Amniotic epithelial cell (primary cell): ENCODE data around the gene SGPL1.
A peak's percentile ranks its signal among the peaks of the same experiment; 100 is the strongest.

Source experiments
- DNase-seq: peaks from one replicate; pipeline ENCODE4 v3.0.0-alpha.2; 2010; ENCODE audit warnings: low read depth

The SGPL1 gene

DNA sequence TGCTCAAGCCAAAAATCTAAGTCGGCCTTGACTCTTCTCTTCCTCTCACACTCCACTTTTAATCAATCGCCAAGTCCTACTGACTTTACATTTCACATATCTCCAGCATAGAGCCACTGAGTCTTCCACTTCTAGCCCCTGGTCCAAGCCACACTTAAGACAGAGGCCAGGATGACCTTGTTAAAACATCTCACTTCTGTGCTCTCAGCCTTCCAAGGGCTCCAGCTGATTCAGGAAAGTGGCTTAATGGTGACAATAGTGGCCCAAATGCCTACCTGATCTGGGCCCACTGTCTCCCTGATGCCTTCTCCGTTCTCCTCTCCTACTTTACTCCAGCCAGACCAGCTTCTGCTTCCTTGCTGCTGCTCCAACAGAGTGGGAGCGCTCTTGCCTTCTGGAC, 35.0 kb upstream of the SGPL1 start:
- DNase-seq, result no peak

DNA sequence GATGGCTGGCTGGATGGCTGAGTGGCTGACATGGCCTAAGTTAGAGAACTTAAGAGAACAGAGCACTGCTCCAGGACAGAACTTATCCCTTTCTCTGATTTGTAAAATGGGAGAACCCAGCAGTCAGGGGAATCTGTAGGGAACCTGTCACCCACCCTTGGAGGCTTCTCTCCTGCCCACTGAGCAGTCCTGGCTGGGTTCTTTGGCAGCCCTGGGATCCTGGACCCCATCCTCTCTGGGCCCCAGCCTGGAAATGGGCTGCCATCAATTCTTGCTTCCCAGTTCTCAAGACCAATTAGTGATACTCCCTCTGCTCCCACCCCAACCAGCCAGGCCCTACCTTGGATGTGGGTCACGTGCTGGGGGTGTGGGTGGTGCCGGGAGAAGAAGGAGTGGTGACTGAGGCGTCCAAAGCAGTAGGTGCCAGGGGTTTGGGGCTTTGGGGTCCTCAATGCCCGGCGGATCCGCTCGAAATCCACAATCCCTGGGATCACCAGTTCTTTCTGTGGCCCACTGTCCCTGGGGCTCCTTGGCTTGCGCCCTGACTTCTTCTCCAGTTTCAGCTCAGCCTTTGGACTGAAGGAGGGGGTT, 34.2 kb upstream of the SGPL1 start:
- DNase-seq, result no peak

DNA sequence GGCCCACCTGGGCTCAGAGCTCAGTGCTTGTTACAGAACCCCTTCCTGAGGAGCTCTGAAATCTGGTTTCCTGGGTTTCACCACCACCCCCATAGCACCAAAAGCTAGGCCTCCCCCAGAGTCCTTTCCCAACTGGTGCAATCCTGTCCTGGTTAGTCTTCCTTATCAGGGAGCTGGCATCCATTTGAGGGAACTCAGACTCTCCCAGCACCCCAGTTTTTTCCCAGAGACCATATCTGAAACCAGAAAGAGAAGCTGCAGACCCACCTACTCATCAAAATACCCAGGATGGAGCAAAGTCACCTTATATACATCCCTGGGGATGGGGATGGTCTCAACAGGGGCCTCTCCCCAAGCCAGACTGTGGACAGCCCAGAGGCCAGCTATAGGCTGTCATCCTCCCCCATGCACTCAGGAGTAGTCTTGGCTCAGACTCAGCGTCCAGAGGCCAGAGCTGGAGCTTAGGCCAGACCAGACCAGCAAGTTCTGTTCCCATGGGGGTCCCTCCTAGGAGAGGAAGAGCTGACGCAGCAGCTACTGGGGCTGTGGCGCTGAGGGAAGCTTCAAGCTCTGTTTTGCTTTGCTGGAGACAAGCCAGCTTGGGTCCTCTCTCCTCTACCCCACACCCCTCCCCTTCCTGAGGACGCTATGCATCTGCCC, 33.5 kb upstream of the SGPL1 start:
- DNase-seq, result peak; percentile 6

DNA sequence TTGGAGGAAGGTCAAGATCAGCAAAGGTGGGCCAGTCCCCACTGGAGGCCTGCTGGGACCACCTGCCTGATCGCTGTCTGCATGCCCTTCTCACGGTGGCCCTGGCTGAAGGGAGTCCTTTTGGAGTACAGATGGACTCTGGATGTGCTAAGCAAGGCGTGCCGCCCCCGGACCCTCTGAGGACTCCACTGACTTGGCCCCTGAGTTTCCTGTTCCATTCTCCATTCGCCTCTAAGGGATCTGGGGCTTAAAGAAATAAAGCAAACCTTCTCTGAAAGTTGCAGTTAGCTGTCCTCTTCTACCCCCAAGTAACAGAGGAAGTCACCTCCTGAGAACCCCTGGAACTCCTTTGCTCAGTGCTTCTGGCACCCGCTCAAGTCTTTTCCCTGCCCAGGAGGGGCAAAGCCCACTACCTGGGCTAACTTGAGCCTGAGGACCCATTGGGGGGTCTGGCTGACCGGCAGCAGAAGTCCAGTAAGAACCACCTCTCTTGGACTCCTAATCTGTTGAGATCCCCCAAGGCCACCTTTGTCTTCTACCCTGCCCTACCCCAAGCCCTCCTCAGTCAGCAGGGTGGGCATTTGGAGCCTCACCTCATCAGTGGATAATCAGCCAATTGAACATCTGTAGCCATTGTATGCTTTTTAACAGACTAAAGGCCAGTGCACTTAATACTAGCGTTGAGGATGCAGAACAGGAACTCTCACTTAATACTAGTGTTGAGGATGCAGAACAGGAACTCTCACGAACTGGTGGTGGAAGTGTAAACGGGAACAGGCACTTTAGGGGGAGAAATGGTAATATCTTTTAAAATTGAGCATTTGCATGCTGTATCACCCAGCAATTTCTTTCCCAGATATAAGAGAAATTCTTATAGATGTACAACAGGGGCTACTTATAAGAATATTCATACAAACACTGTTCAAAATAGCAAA, 32.7 kb upstream of the SGPL1 start:
- no peak for DNase-seq

DNA sequence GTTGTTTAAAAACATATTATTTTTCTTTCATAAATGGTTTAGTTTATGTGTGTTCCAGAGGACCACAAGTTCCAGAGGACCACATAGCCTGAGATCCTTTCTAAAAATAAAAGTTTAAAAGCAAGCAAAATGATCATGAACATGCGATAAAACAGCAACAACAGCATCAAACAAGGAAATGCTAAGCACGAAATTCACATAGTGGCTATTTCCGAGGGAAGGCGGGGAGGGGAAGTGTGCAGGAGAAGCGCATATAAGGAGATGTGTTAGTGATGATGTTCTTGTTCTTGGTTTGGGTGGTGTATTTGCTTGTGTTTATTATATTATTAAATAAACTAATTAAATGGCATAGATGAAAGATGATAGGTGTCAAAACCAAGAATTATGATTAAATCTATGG, 31.7 kb upstream of the SGPL1 start:
- DNase-seq, result no peak

DNA sequence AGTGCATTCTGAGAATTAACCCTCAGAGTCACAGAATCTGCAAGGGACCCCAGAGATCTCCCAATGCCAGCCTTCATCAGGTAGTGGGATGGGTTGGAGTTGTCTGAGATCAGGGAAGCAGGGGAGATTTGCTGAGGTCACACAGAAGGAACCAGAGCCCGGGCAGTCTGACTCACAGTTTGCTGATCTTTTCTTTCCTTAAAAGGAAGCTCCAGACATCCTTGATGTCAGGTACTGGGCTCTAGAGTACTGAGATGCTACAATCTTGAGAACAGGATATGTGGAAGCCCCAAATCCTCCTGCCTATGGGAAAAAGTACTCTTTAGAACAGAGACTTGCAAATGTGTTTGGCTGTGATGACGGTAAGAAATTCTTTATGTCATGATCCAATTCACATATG, 31.3 kb upstream of the SGPL1 start:
- peak; percentile 36 for DNase-seq

DNA sequence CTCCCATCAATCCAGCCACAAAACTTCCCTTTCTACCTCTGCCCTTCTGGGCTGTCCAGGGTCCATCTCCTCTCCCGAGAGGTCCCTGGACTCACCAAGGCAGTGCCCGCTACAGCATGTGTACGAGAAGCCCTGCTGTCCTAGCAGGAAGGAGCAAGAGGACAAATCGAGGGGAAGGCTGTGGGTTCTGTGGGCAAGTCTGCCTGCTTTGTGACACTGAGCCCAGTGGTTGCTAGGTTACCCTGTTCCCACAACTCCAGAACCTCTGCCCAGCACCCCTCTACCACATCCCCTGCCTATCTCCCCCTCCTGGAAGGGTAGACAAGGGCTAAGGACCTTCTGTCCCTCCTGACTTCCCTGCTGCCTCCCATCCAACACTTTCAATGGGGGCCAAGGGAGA, 30.6 kb upstream of the SGPL1 start, which contains the start of gene TBATA:
Gene TBATA (minus strand): TSS at position 188 of the 400 bp plus-strand sequence. CDS start 1,998 bp downstream, outside the sequence.
- DNase-seq, result no peak

DNA sequence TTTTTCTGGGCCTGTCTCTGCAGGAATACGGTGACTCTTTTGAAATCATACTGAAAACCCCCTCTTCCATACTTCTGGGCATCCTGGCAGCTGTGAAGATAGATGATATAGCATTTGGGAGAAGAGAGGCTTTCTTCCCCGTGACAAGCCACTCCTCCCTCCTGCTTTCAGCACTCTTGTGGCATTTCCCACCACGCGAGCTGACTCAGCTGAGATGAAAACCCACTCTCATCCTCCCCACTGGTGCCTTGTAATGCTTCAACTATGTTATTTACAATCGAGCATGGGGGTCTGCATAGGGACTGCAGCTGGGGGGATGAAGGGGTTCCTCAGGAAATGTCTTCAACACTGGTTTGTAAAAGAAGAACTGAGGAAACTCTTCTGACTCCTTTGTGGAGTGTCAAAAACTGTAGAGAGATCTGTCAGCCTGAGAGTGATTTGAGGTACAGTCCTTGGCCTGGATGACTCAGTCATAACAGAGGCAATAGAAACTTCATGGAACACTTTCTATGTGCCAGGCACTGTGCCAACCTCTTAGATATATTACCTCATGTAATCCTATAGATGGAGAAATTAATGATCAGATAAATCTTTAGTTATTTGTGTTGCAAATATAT, 28.8 kb upstream of the SGPL1 start:
- DNase-seq, result peak; percentile 78

DNA sequence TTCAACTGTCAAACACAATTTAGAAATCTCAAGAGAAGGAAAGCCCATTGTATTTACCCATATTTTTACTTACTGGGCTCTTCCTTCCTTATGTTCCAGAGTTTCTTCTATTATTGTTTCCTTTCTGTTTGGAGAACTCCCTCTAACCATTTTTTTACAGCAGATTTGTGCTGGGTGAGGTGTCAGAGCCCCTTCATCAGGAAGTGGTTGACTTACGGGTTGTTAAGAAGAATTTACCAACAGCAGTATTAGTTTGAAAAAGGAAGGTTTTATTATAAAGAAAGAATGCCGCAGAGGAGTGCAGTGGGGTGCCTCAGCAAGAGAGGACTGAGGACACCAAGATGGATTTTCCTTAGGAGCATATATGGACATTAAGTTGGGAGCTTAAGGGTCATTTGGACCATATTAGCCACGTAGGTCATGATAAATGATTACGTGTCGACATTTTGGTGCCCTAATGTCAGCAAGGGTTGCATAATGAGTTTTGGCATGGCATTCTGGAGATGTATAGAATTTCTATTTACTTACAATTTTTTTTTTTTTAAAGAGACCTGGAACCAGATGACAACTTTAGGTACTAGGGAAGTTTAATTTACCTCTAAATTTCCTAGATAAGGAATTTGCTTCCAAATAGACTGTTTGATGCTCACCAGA, 24.2 kb upstream of the SGPL1 start:
- DNase-seq, result no peak

DNA sequence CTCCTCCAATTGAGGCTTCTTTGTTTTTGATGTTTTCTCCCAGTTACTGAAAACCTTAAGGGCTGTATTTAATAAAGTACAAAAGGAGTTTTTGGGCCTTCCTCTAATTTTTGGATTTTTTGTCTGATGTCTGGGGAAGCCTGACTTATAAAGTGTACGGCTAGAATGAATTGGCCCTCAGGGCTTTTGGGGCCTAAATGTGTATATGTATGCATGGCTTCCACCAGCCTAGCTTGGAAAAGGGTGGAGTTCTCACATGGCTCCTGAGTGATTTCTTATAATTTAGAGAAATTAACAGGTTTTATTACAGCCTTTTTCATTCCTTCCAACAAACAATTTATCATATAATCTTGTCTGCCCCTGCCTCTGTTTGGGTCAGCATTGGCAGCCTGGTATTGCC, 20.1 kb upstream of the SGPL1 start:
- DNase-seq, result no peak

DNA sequence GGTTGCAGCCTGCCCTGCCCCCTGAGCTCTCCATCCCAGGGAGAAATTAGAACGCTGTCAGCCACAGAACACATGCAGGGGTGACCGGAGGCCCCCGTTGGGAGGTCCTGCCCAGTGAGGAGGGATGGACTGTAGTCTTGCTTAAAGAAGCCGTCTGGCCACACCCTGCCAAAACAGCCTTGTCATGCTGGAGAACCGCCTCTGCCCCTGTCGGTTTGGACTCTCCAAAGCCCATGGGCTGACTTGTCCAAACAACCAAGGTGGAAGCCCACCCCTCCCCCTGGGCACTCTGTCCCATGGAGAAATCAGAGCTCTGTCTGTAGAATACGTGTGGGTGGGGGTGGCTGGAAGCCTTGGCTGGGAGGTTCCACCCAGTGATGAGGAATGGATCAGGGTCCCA, 17.9 kb upstream of the SGPL1 start:
- no peak for DNase-seq

DNA sequence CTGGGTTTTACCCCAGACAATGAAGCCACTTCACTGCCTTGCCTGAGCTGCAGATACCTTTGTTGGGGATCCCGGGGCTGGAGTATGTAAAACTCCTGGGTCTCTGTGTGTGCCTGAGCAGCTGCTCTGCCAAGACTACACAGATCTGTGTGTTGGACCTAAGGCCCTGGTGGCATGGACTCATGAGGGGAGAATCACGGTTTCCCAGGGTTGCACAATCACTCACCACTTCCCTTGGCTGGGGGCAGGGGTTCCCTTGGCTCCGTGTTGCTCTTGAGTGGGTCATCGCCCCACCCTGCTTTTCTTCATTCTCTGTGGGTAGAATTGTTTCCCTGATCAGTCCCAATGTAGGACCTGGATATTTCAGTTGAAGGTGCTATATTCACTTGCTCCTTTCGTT, 16.6 kb upstream of the SGPL1 start:
- peak; percentile 34 for DNase-seq

DNA sequence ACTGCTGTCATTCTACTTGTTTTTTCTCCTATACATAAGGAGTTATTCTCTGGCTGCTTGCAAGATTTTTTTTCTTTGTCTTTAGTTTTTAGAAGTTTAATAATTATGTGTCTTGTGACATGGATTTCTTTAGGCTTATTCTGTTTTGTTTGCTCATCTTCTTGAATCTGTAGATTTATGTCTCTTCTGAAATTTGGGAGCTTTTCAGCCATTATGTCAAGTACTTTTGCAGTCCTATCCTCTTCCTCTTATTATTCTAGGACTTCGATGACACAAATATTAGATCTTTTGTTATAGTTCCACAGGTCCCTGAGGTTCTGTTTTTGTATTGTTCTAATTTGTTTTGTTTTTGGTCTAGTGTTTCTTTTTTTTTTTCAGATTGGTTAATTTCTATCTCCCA, 13.9 kb upstream of the SGPL1 start:
- no peak for DNase-seq

DNA sequence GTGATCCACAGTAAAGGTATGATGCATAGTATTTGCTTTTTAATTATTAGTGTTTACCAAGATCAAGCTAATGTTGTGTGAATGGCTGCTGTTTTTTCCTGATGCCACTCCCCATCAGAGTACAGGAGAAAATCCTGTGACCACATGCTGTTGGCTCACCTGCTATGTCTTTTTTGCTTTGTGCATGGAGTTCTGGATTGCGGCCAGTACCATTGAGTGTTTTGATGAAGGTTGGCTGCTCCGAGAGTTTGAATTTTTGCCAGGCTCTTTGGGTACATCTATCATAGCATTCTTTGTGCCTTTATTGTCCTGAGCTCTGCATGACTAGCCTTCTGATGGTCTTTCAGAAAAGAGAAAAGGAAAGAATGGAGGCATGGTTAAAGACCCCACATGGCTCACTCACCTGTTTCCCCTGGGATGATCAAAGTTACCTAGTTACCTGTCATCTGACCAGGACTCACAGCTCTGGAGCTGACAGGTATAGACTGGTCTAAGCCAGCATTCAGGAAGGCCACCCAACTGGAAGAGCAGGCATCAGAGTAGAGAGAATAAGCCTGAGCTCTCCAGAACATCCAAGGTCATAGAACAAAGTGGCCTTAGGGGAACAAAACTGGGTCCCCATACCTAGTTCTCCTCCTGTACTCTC, 11.8 kb upstream of the SGPL1 start:
- DNase-seq, result no peak

DNA sequence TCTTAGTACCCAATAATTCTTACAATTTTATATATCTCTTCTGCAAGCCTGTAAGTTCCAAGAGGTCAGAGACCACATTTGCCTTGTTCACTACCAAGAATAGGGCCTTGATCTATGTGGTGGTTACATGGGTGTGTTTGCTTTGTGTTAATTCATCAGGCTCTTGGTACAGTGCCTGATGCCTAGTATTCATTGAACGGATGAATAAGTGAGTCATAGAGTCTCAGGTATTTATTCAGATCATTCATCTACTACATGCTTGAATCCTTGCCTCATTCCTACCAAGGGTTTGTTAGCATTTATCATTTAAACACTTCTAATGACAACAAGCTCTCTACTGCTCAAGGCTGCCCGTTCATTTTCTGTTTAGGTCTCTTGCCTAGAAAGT, 11.3 kb upstream of the SGPL1 start:
- DNase-seq, result peak; percentile 47

DNA sequence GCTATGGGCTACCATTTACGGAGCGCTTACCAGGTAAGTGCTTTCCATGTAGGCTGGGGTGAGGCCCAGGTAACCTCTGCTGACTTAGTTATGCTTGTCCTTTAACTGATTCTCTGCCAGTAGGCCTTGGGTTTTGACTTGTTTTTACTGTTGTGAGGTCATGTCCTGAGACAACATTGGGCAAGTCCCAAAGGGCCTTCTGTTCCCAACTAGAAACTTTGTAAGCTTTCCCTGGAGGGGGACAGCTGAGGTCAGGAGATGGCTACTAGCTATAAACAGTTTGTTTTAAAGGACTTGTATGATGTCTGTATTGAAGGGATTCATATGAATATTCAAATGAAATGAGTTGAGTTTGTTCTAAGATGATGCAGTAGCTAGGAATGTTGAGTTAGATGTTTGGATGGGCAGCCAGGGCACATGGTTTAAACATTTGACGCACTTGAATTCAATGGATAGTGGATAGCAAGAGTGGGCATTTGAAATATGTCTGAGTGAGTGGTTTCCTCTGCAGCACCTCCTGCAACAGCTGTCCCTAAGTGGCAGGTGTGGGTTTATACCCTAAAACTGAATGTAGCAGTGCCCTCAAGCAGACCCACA, 10.0 kb upstream of the SGPL1 start:
- DNase-seq, result no peak

DNA sequence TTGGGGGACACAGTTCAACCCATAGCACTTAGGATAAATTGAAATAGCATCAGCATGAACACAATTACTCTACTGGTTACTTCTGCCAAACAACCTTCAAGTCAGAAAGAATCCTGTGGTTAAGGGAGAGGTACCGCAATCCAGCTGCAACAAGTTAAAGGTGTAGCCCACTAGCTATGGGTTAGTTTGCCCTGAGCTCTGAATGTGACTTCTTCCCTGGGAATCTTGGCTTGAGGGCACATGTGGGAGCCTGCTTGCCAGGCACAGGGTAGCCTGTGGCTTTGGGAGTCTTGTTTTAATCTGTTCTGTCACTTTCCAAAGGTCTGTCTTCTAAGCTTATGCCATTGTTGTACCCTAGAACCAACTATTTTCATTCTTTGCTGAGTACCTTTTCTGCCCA, 8.9 kb upstream of the SGPL1 start:
- no peak for DNase-seq

DNA sequence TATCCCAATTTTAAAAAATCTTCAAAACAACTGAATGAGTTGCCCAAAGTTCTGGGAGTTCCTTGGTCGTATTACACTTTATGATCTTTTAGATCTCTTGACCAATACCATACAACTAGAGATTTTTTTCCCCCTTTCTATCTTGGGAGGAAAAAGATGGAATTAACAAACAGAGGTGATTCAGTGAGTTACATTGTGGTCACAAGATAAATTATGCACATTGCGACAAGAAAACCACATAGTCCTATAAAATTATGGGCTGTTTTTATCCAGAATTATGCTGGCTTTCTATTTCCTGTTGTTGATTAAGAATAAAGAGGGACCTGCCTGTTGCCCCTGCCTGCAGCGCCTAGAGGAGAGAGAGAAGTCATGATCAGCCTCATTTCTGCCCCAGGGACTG, 8.2 kb upstream of the SGPL1 start:
- peak; percentile 60 for DNase-seq

DNA sequence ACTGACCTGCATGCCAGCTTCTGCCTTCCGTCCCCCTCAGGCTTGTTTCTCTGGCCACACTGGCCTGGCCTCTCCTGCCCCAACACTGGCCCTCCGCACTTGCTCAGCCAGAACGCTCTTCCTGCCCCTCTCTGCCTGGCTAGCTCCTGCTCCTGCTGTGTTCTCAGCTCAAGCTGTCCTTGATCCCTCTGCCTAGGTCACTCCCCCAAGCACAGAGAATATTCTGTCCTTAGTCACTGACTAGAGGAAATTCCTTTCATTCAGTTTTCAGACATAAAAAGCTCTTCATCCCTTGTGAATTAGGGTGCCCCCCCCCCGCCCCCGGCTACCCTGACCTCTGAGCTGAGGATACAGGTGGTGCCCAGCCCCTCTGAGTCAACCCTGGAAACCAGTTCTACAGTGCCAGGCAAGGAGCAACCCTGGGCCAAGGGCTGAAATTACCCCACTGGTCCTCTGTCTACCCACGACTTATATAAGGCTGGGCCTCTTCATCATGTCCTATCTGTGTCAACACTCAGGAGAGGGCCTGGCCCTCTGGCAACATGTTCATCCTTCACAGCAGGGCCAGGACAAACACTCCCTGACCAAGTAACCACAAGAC, 6.6 kb upstream of the SGPL1 start:
- DNase-seq, result no peak

DNA sequence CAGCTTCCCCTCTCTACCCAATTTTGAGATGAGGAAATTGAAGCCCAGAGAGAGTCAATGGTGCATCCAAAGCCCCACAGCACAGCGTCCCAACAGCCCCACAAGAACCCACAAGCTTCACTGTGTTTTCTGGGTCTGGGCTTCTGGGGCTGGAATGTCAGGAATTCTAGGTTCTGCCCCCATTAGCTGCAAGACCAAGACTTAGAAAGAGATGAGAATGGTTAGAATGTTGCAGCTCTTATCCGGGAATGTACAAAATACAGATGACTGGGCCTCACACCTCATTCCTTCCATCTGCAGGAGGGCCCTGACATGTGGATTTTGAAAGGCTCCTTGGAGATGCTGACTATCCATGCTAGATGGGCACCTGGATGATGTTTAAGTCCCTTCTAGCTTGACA, 6.0 kb upstream of the SGPL1 start:
- no peak for DNase-seq

DNA sequence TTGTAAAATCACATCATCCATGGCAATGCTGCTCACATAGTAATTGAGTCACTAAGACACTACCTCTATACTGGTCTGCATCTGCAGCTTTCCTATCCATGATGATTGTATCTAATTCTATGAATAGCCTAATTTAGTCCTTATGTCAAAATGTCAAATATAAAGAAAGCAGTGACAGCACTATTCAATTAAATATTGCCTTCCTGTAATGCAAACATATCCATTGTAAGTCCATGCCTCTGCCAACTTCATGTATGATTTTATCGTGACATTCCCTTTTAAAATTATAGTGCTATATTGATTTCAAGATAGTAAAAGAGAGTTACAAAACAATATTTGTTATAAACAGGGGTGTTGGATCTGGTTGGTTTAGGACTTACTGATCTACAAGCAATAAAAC, 4.8 kb upstream of the SGPL1 start:
- DNase-seq, result no peak
